ENCODE measurements around the gene HRH1. TPM values are rescaled to one million over a fixed set of nuclear protein-coding genes. Genes with fewer than 3 reads are reported as not detected.

The HRH1 gene
- total and polyA plus RNA-seq, 12 donors, result 0.24 to 6.5 (median 2.2) TPM

DNA sequence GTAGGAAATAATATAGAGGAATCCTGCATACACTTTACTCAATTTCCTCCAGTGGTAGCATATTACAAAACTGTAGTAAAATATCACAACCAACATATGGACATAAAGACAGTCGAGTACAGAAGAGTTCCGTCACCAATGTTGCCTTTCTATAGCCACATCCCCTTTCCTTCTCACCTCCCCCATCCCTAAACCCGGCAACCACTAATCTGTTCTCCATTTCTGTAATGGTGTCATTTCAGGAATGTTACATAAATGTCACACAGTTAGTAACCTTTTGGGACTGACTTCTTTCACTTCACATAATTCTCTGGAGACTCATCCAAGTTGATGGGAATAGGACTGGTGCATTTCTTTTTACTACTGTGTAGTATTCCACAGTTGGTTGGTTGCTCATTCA lies 76.5 kb downstream of the HRH1 start:
- peaks cover 0 to 4% of the 10 kb centered on the region in 2 donors for H3K4me1 ChIP-seq (replicated peaks in 1 of 2)
- 45 to 74% (median 54%) methylated on average over 3 of the region's 3 CpGs for WGBS, 4 donors
- H3K9me3 ChIP-seq (replicated peaks in 1 of 3), result no peaks in the 10 kb centered on the region
- TF ChIP-seq, protein P1, sequence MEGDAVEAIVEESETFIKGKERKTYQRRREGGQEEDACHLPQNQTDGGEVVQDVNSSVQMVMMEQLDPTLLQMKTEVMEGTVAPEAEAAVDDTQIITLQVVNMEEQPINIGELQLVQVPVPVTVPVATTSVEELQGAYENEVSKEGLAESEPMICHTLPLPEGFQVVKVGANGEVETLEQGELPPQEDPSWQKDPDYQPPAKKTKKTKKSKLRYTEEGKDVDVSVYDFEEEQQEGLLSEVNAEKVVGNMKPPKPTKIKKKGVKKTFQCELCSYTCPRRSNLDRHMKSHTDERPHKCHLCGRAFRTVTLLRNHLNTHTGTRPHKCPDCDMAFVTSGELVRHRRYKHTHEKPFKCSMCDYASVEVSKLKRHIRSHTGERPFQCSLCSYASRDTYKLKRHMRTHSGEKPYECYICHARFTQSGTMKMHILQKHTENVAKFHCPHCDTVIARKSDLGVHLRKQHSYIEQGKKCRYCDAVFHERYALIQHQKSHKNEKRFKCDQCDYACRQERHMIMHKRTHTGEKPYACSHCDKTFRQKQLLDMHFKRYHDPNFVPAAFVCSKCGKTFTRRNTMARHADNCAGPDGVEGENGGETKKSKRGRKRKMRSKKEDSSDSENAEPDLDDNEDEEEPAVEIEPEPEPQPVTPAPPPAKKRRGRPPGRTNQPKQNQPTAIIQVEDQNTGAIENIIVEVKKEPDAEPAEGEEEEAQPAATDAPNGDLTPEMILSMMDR (IDR thresholded peaks at IDR 0.05), result no peak
- TF ChIP-seq POLR2A (IDR thresholded peaks at IDR 0.05), result no peak
- H3K4me3 ChIP-seq, result no peak overlapping the region
- intact Hi-C loops (cut with DNase I), result loop anchor here in 1 of 2 donors (5.0 kb wide), 1 partner anchor 106 kb away; no protein-coding TSS in a partner anchor
- H3K36me3 ChIP-seq (replicated peaks in 1 of 2), result no peaks in the 10 kb centered on the region
- DNase-seq, result no peak
- H3K27me3 ChIP-seq, result no peaks in the 10 kb centered on the region
- no peak overlapping the region for H3K27ac ChIP-seq

DNA sequence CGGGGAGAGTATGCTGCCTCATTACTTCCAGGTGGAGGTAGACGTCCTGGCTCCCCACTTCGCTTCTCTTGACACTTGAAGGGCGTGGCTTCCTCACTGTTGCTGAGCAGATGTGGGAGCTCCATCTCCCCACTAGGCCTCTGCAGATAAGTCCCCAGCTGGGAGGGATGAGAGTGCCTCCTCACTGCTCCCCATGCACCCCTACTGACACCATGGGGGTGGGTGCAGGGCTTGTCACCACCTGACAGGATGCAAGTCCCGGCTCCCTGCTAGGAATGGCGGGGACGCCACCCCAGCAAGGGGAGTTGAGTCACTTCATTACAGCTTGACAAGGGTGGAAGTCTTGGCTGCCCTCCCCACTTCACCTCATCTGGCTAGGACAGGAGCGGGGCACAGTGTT lies 81.1 kb downstream of the HRH1 start:
- intact Hi-C loops (cut with DNase I), result loop anchor here in 1 of 2 donors (5.0 kb wide), 1 partner anchor 97 kb away; no protein-coding TSS in a partner anchor
- Histone ChIP-seq H3K27ac (no peak overlapping the region), H3K27me3 (no peaks in the 10 kb centered on the region), H3K4me1 (replicated peaks in 1 of 2) (no peaks in the 10 kb centered on the region), H3K36me3 (replicated peaks in 1 of 2) (no peaks in the 10 kb centered on the region), H3K4me3 (no peak overlapping the region), H3K9me3 (replicated peaks in 1 of 3) (no peaks in the 10 kb centered on the region)
- WGBS, 4 donors, result 79 to 85% (median 80%) methylated on average over 5 to 8 of the region's 8 CpGs
- TF ChIP-seq, protein P1 (IDR thresholded peaks at IDR 0.05), result no peak
- TF ChIP-seq POLR2A (IDR thresholded peaks at IDR 0.05), result no peak
- DNase-seq, result no peak

DNA sequence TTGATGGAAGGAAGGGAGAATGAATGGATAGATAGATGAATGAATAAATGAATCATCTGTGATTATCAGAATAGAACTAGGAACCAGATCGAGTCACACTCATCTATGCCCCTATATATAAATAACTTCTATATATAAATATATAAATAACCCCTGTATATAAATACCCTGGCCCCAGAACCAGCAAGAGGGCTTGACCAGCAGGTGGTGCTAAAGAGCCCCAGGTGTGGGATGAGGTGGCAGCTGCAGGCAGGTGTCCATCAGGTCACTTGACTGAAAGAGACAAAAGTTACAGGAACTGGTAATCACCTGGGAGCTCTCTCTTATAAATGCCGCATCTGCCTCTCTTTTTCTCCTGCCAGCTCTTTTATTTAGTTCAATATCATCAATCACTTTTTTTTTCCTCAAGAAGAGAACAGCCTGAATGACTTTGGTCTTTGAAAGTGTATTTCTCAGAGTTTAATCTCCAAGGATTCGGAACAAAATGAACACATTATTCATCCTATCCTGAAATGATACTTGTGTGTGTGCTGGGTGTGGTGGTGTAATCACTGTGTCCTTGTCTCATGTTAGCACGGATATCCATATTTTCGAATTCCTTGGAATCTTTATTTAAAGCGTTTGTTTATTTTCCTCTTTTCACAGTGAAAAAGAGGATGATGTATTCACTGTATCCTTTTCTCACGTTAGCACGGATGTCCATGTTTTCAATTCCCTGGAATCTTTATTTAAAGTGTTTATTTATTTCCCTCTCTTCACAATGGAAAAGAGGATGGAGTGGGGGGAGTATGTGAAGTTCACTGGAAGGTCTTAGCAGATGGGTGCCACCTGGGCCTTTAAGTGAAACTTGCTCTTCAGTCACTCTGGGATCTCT lies 82.5 kb downstream of the HRH1 start:
- Histone ChIP-seq H3K9me3 (replicated peaks in 1 of 3) (no peaks in the 10 kb centered on the region), H3K36me3 (replicated peaks in 1 of 2) (no peaks in the 10 kb centered on the region), H3K27me3 (no peaks in the 10 kb centered on the region), H3K4me1 (replicated peaks in 1 of 2) (no peaks in the 10 kb centered on the region), H3K27ac (no peak overlapping the region), H3K4me3 (no peak overlapping the region)
- WGBS, 4 donors, result 28 to 36% (median 30%) methylated on average over 8 of the region's 8 CpGs
- no peak for TF ChIP-seq POLR2A (IDR thresholded peaks at IDR 0.05)
- TF ChIP-seq, protein P1 (IDR thresholded peaks at IDR 0.05), result peak; percentile 32 to 81 (median 66)
- intact Hi-C loops (cut with DNase I), result loop anchor here in 1 of 2 donors (5.0 kb wide), 1 partner anchor 95 kb away; no protein-coding TSS in a partner anchor
- peak; percentile 21 to 78 (median 62) for DNase-seq

DNA sequence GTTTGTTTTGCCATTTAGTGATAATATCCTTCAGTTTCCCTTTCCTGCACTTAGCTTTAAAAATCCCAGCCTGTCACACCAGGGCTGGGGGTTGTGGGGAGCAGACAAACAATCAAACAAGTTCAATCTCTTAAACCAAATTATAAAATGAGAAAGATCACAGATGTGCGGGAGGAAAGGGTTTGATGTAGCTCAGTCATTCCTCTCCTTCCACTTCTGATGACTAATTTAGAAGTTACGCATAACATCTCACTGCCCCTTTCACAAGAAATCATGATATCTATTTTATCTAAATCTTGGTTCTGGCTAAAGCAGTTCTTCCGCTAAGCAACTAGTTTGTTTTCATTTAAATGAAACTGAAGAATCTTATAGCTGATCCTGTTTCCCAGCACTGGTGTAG lies 83.8 kb downstream of the HRH1 start:
- 72 to 81% (median 75%) methylated on average over 3 of the region's 3 CpGs for WGBS, 4 donors
- no peak for DNase-seq
- Histone ChIP-seq H3K9me3 (replicated peaks in 1 of 3) (no peaks in the 10 kb centered on the region), H3K36me3 (replicated peaks in 1 of 2) (no peaks in the 10 kb centered on the region), H3K4me3 (no peak overlapping the region), H3K4me1 (replicated peaks in 1 of 2) (no peaks in the 10 kb centered on the region), H3K27me3 (no peaks in the 10 kb centered on the region), H3K27ac (no peak overlapping the region)
- intact Hi-C loops (cut with DNase I), result loop anchor here in 1 of 2 donors (5.0 kb wide), 1 partner anchor 94 kb away; no protein-coding TSS in a partner anchor
- TF ChIP-seq, protein P1 (IDR thresholded peaks at IDR 0.05), result no peak
- no peak for TF ChIP-seq POLR2A (IDR thresholded peaks at IDR 0.05)

Measured in adrenal gland (tissue), 12 donors.